SIG-M5 (cell line): Measurements from ENCODE around the gene LEMD2.

Experiments
- DNase-seq: peaks from one replicate; lab custom pipeline; 2025; lab: John Stamatoyannopoulos, UW

The LEMD2 gene

DNA sequence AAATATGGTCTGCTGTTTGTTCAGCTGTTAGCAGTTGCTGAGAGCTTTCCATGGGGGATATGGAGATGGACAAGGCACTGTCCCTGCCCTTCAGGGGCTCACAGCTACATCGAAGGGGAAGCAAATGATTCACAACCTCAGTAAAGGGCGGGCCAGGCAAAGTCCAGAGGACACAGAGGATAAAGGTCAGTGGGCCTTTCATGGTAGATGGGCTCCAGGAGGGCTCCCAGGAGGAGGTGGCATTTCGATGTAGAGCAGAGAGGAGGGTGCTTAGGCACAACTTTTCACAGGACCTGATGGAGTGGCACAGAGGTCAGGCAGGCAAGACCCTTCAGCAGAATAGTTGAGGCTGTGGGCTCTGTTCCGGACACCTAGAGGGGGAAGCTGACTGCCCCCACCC, 30.1 kb upstream of the LEMD2 start:
- no peak for DNase-seq

DNA sequence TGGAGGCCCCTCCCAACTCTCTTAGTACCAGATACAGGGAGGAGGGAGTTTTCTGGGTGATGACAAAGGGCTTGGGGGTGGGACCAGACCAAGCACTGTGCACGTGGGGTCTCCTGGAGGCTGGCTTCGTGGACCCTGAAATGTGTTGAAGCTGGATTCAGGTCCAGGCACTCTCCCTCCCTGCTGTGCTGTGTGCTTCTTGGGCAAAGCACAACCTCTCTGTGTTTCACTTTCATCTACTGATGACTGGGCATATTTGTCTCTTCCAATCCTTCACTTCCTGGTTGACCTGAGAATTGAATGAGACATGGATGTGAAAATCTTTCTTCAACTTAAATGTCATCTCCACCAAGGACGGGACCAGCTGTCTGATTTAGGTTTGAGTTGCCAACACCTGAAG, 29.4 kb upstream of the LEMD2 start:
- no peak for DNase-seq

DNA sequence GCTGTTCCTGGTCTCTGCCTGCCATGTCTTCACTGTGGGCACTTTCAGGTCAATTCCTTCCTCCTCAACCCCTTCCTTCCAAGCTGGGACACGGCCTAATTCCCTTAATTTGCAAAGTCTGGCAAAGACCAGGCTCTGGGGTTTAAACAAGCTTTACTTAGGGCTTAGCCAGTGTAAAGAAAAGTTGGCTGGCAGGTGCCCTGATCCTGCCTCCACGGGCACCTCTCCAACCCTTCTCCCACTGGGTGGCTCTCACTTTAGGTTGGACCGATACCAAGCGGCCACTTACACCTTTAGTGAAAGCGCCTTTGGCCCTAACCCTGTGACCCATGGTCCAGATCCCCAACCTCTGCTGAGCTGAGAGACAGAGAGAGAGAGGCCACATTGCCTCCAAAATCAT, 28.6 kb upstream of the LEMD2 start:
- DNase-seq, result no peak

DNA sequence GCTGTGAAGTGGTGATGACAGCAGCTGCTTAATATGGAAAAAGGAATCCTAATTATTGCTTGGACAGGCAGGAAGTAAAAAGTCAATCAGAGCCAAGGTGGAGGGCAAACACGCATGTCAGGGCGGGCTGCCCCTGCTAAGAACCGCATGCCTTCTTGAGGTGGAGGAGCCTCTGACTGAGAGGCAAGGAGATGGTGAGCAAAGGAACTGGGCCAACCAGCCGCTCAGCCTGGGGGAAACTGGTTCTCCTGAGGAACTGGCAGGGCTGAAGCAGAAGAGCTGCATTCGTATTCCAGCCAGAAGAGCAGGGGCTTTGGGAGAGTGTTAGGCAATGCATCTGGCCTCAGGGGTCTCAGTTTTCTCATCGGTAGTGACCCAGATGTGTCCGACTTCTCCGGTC, 28.0 kb upstream of the LEMD2 start:
- DNase-seq, result no peak

DNA sequence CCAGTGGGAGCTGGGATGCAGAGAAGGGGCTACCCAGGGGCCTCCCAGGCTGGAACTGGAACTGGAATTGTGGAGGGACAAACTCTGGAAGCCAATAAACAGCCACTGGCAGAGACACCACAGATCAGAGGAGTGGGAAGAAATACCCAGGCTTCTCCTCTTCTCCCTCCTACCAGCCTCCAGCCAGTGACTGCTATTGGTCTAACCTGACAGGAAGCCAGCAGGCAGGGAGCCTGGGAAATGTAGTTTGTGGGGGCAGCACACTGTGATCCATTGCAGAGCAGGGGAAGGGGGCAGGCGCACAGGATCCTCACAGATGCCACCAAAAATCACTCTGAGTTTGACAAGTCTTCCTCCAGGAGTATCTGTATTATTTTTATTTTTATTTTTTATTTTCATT, 26.9 kb upstream of the LEMD2 start:
- no peak for DNase-seq

DNA sequence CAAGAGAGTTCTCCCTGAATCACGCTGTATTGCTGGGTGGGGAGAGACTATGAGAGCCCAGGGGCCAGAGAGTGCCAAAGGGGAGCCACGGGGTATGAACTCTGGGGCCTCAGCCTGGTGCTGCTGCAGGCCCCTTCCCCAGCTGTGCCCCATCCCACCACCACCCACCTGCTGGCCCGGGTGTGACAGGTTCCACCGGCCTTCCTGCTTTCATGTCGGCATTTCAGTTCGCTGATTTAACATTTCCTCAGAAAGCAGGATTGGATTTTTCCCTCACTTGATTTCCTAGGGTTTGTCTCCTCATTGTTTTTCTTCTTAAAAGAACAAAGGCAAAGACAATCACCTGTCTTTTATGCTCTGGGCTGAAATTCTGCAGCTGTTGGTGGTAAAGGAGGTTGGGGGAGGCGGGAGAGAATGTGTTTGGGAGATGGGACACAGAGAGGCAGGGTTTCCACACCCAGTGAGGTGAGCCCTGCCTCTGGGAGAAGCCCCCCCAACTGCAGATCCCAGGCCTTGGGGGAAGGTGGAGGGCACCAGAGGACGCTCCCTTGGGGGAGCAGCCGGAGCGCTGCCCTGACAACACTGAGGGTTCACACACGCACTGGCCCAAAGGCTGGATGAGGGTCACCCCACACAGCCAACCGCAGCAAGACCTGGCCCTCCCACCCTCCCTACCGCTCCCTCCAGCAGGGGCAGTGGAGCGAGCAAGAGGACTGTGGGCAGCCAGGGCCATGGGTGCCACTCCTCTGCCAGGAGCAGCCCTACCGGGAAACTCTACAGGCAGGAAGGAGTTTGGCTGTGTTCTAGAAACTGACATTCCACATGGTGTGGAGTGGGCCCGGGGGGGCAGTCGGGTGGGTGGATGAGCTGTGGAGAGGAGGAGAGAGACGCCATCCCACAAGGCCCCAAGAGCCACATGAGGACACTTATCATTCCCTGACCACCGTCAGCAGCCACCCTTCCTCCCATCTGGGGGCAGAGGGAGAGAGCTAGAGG, 25.4 kb upstream of the LEMD2 start:
- DNase-seq, result no peak

DNA sequence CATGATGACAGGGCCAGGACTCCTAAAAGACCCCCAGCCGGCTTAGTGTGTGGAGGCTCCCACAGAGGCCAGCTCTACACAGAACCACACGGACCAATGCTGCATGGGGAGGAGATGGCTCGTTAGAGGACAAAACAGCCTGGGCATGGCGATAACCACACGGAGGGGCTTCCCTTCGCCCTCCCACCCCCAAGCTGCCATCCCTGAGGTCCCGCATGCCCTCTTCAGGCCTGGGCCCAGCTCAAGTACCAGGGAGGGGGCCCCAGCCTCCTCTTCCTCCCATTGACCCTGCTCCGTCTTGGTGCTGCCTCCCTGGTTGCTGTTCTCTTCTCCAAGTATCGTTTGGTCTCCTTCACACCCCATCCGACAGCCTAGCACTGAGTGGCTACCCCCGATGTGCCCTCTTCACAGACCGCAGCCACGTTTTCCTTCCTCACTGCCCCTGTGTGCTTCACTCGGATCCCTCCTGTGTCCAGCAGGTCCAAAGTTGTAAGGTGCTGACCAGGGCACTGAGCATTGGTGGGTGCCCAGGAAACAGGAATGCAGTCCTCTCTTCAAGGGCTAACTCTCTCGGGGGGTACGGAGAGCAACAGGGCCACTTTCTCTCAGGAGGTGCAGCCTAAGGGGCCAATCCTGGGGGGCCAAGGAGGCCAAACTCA, 24.4 kb upstream of the LEMD2 start:
- DNase-seq, result no peak

DNA sequence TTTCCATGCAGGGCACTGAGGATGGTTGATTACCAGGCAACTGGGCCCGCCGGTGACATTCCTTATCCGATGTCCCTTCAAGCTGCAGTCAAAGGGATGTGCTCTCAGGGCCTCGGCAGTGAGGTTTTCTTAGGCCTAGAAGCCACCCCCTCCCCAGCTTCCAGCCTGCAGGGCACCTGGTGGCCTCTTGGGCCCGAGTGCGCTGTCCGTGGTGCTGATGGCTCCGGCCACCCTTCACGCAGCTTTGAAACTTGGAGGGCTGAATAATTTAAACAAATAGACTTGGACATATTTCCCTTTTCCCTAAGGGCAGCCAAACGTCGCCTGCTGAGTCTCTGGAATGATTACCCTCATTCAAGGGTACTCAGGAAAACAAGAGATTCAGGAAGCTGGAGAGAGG, 23.7 kb upstream of the LEMD2 start:
- DNase-seq, result no peak

DNA sequence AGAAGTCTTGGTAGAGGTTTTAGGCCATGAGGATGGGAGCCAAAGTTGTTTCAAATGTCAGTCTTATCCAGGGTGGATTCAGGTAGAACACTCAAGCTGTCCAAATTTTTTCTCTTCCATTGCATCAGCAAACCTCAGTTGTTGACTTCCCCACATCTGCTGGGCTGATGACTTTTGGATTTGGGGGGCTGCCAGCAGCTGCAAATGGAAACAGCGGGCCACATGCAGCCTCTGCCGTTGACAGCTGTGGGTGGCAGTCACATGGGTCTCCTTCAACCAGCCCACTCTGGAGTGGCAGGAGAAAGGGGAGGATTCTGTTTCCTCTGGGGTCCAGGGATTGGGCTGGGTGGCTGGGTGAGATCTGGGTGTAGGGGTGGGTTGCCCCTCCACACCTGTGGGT, 20.7 kb upstream of the LEMD2 start:
- DNase-seq, result no peak

DNA sequence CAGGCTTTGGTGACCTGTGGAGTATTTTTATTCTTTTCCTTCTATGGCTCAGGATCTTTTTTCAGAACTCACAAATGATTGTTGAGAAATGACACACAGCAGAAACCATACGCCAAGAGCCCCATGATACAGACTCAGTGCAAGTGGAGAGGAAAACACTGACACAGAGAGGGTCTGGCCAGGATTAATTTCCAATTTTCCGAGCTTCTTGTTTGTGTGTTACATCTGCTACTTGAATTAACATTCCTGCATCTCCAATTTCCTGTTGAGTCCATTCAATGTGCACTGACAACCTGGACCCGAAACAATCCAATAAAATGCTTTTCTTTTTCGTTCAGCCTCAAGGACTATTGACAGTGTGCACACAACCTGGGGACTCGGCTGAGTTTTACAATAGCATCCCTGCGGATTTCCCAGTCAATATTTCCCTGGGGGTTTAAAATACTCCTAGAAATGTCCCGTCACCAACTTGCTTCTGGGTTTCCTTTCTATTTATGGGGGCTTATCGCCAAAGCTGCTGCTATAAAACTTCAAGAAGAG, 19.8 kb upstream of the LEMD2 start:
- no peak for DNase-seq

DNA sequence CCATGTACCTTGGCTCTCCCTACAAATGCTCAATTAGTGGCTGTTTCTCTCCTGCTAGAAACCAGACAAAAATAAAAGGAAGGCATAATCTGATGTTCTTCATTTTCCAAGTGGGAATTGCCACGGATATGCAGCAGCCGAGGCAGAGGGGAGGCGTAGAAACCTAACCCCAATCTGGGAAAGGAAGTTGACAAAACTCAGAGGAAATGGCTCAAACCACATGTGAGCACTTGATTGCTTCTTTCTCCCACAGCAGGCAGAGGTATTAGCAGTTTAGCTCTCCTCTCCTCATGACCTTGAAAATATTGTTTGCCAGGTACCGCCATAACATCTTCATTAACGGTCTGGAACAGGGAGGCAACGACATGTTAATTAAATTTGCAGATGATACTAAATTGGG, 18.7 kb upstream of the LEMD2 start:
- no peak for DNase-seq

DNA sequence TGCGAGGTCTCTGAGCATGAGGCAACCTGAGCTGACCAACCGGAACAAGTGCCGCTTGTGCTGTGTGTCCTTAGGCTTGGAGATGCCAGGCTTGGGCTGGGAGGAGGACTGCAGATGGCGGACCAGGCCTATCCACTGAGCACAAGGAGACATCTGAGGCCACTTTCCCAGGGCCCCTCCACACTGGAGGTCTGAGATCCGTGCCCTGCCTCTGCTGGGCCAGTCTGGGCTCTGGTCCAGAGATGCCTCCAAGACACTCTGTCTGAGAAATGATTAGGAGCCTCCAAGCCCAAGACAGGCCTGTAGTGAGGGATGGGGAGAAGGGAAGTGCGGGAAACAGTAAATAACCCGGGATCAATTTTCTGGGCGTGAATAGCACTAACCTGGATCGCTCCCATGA, 17.9 kb upstream of the LEMD2 start:
- DNase-seq, result no peak

DNA sequence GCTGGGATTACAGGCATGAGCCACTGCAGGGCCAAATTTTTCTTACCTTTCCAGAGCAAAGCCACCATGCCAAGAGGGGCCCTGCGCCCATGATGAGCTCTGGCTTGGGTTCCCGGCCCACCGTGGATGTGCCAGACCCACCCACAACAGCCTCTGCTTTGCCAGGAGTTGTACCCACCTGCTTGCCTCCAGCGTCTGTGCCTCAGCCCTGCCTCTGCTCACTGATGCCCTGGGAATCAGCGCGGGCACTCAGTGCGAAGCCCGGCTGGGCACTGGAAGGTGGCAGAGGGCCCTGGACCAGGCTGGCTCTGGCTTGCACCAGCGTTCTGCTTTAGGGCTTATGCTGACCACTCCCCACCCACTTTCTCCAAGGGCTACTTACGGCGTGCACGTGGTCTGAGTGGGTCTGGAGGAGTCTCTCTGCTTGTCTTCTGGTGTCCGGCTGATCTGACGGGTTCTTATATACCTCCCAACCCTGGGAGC, 14.7 kb upstream of the LEMD2 start, which contains the start of gene MLN:
Gene MLN, minus strand, starts transcription at position 433 of the 483 bp plus-strand sequence. CDS start 2,840 bp downstream, outside the sequence.
- no peak for DNase-seq

DNA sequence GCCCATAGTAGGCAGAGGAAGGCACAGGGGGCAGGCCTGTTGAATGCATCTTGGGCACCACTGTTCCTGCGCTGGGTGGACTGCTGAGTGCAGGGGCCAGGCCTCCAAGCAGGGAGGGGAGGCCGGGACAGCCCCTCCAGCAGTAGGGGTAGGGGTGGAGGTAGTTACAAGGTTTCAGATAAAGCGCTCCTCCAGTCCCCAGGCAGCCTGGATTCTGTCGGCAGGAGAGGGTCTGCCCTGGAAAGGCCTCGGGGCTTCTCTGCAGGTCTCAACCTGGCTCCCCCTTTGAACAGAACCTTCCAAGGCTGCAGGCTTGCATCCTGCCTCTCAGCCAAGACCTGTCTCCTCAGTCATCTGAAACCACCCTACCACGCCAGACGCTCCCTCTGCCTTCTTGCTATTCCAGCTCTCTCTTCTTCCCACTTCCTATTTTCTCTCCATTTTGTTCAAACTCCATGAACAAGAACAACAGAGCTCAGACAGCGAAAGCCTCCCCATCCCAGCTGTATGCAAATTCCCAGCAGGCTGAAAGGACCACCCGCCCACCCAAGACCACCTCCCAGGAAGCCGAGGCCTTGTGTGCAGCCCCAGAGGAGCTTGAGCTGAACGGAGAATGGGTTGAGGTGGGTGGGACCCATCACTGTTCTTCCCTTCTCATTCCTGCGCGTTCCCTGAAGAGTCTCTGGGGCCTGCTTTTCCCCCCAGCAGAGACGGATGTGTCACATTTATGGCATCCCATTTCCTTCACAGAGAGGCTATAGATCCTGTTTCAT, 13.4 kb upstream of the LEMD2 start:
- no peak for DNase-seq

DNA sequence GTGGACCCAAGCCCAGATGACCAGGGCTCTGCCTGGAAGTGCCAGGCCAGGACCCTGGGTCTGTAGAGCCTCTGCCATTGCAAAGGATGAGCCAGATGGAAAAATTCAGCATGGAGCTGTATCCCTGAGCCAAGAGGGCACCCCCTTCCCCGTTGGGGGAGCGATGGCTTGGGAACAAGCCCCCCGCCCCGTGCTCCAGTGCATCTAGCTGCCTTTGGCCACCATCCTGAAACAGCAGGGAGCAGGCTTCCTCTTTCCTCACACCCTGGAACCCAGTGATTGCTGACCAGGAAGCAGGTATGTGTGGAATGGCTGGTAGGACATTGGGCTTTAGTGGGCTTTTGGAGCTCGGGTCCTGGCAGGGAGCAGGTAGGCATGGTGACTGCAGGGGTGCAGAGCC, 12.7 kb upstream of the LEMD2 start:
- no peak for DNase-seq

DNA sequence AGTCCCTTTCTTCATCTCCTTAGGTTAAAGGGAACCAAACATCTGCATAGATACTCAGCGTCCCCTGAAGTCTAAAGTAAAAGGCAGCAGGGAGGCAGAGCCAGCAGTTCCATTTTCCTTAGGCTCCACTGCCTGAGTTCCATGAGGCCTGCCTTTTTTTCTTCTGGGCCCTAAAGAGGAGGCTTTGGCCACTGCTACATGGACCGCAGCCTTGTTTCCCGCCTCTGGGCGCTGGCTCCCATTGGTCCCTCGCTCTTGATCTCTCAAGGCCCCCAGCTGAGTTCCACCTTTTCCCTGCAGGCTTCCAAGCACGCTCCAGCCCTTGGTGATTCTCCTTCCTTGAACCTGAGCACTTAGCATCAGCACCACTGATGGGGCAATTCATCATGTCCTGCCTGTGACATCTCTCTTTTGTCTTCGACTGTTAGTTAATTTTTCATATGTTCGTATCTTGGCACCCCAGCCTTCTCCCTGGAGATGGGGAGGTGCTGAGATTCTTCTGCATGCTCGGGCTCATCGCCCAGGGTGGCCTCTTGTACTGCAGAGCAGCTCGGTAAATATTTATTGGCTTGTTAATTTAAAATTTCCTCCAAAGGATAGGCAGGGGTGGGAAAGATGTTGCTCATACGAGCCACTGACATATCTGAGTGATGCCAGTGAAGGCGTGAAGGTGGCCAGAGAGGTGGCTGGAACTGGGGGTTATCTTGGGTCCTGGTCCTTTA, 11.5 kb upstream of the LEMD2 start:
- DNase-seq, result no peak

DNA sequence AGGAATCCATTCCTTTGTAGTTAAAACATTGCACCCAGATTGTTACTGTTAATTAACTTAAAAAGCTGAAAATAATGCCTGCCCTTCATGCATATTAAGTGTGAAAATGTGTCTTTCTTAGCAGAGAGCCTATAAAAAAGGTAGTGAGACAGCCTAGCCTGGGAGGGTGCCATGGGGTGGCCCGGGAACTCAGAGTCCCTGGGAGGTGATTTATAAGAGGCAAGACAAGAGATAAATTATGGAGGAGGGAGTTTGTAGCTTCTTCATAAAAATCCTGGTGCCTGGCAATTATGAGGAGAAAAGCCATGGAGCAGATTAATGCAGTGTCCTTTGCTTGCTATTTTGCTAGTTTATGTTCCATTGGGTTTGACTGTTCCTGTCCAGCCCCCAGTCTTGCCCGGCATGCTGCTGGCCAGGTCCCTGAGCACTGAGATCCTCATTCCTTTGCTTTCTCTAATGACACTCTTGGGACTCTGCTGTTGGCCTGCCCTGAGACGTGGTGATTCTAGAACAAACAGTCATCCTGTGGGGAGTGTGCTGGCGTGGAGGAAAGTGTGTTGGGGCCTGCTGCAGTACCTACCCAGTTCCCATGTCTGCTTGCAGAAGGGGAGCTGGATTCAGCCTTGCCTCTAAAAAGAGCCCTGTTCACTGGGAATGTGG, 10.7 kb upstream of the LEMD2 start:
- no peak for DNase-seq

DNA sequence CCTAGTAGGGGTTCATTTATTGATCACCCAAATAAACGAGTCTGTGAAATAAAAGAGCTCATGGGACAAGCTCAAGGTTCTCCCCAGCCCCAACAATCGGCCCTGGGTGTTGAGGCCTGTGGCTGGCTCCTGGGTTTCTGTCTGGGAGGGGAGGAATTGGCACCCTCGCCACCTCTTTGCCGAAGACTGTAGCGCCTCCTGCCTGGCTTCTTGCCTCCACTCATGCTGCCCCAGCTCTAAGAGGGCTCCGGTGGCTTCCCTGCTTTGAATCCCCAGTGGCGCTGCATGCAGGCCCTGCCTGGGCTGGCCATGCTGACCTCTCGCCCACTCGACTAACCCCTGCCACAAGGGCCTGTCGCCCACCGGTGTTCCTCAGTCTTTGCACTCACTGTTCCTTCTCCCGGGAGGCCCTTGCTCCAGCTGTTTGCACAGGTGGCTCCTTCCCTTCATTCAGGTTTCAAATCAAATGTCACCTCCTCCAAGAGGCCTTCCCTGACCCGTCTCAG, 9.5 kb upstream of the LEMD2 start:
- DNase-seq, result no peak

DNA sequence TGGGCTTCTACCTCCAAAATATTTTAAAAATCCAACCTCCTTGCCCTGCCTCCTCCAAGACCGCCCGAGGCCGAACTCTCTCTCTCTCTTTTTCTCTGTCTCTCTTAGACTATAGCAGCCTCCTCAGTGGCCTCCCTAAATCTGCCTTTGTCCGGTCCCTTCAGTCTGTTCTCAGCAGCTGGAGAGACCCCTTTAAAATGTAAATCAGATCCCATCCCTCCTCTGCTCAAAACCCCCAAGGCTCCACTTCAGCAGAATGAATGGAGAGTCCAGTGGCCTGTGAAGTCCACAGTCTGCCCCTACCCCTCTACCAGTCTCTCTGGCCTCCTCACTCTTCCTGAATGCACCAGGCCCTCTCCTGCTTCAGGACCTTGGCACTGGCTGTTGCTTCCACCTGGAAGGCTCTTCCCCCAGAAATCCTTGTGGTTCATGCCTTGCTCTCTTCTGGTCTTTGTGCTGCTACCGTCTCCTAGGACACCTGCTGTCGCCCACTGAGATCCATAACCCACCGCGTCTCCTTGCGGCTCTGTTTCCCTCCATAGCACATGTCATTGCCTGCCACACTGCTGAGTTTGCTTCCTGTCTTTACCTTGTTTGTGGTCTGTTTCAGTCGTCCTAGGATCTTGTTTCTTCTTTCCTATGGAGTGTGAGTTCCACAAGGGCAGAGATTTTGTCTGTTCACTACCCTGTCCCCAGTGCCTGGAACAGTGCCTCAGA, 8.9 kb upstream of the LEMD2 start:
- no peak for DNase-seq
